SJSA1 (cell line): ENCODE measurements around the gene NHS. TPM values are rescaled to one million over a fixed set of nuclear protein-coding genes. Genes with fewer than 3 reads are reported as not detected.

ENCODE experiments used
- DNase-seq, 2 experiments: peaks; one replicate each; pipeline ENCODE4 v3.0.0-alpha.2; 2015 to 2020; ENCODE audit warnings: low spot score in 2 of 2, low read depth in 1 of 2
- H3K27ac ChIP-seq: fragments of 250-450 bp; sonication (Bioruptor Pico); 2 replicates; pipeline ENCODE4 v1.5.1; 2020; ENCODE audit warnings: mild to moderate bottlenecking, moderate library complexity
- H3K27me3 ChIP-seq: fragments of 250-450 bp; sonication (Bioruptor Pico); replicated peaks from 2 replicates; pipeline ENCODE4 v1.5.1; 2020; ENCODE audit warnings: mild to moderate bottlenecking, moderate library complexity
- H3K36me3 ChIP-seq: fragments of 250-450 bp; sonication (Bioruptor Pico); 2 replicates; pipeline ENCODE4 v1.5.1; 2020; ENCODE audit warnings: mild to moderate bottlenecking
- H3K4me1 ChIP-seq: fragments of 250-450 bp; sonication (Bioruptor Pico); replicated peaks from 2 replicates; pipeline ENCODE4 v1.6.1; 2021; ENCODE audit warnings: mild to moderate bottlenecking
- H3K4me3 ChIP-seq: fragments of 250-450 bp; sonication (Bioruptor Pico); 2 replicates; pipeline ENCODE4 v1.5.1; 2020; ENCODE audit warnings: mild to moderate bottlenecking
- H3K9me3 ChIP-seq: fragments of 250-450 bp; sonication (Bioruptor Pico); replicated peaks from 2 replicates; pipeline ENCODE4 v1.5.1; 2020; ENCODE audit warnings: mild to moderate bottlenecking
- total RNA-seq: library from RNA; depleted of rRNA; stranded (reverse); fragments of >200 nt; shearing (Covaris generic); gene quantifications from 2 replicates; pipeline ENCODE4 v1.2.3, GENCODE V29; 2014

NHS gene
- total RNA-seq, 1 experiment from 2014 or later = 2.6 TPM

- Histone ChIP-seq H3K4me1 (no peaks in the 10 kb centered on the region), H3K27me3 (no peaks in the 10 kb centered on the region), H3K27ac (no peak overlapping the region), H3K9me3 (no peaks in the 10 kb centered on the region), H3K36me3 (no peaks in the 10 kb centered on the region), H3K4me3 (no peak overlapping the region)
- DNase-seq = no peak
Observed at GRCh38 chrX:17768997-17769396, 394.0 kb downstream of the NHS start.

GRCh38 chrX:17769701-17770269 is 394.8 kb downstream of the NHS start:
- no peak overlapping the region for H3K4me3 ChIP-seq
- DNase-seq = no peak
- no peaks in the 10 kb centered on the region for H3K36me3 ChIP-seq
- H3K9me3 ChIP-seq = no peaks in the 10 kb centered on the region
- no peak overlapping the region for H3K27ac ChIP-seq
- H3K4me1 ChIP-seq = no peaks in the 10 kb centered on the region
- H3K27me3 ChIP-seq = no peaks in the 10 kb centered on the region

- H3K9me3 ChIP-seq = no peaks in the 10 kb centered on the region
- H3K4me1 ChIP-seq = no peaks in the 10 kb centered on the region
- no peaks in the 10 kb centered on the region for H3K27me3 ChIP-seq
- no peak overlapping the region for H3K4me3 ChIP-seq
- no peak for DNase-seq
- no peak overlapping the region for H3K27ac ChIP-seq
- H3K36me3 ChIP-seq = no peaks in the 10 kb centered on the region
Observed at GRCh38 chrX:17773221-17773876, 398.3 kb downstream of the NHS start.

GRCh38 chrX:17774053-17774452 is 399.1 kb downstream of the NHS start:
- Histone ChIP-seq H3K27me3 (no peaks in the 10 kb centered on the region), H3K36me3 (no peaks in the 10 kb centered on the region), H3K9me3 (no peaks in the 10 kb centered on the region), H3K4me1 (no peaks in the 10 kb centered on the region), H3K27ac (no peak overlapping the region), H3K4me3 (no peak overlapping the region)
- DNase-seq = no peak

- no peak for DNase-seq
- Histone ChIP-seq H3K4me3 (no peak overlapping the region), H3K9me3 (no peaks in the 10 kb centered on the region), H3K4me1 (no peaks in the 10 kb centered on the region), H3K27ac (no peak overlapping the region), H3K36me3 (no peaks in the 10 kb centered on the region), H3K27me3 (no peaks in the 10 kb centered on the region)
Observed at GRCh38 chrX:17778997-17779396, 404.0 kb downstream of the NHS start.

GRCh38 chrX:17779434-17779833 is 404.4 kb downstream of the NHS start:
- no peak for DNase-seq
- Histone ChIP-seq H3K36me3 (no peaks in the 10 kb centered on the region), H3K27me3 (no peaks in the 10 kb centered on the region), H3K27ac (no peak overlapping the region), H3K4me3 (no peak overlapping the region), H3K4me1 (no peaks in the 10 kb centered on the region), H3K9me3 (no peaks in the 10 kb centered on the region)
